Stomach (tissue), 4 donors: Measurements from ENCODE around the gene BANP.
"Not testable (repeated sequence)": the region's sequence is repeated elsewhere in the genome, so short reads cannot be mapped to it uniquely, and the experiment has no call there.

Experiments used
- POLR2AphosphoS5 ChIP-seq, 3 donors: sonication (generic); formaldehyde crosslinking; IDR thresholded peaks; one replicate each; pipeline ENCODE4 v1.6.1; 2016; ENCODE audit warnings: antibody characterized with exemption in 3 of 3
- TF ChIP-seq, protein P1 (sequence below), 7 experiments: fragments of 450-650 bp in 4 of 7; fragments of 200-600 bp in 3 of 7; sonication (generic) in 3 of 7; IDR thresholded peaks; one replicate each; pipeline ENCODE4 v1.5.1; 2016 to 2019; ENCODE audit warnings: antibody characterized with exemption in 7 of 7, control low read depth in 2 of 7, mild to moderate bottlenecking in 1 of 7

DNA sequence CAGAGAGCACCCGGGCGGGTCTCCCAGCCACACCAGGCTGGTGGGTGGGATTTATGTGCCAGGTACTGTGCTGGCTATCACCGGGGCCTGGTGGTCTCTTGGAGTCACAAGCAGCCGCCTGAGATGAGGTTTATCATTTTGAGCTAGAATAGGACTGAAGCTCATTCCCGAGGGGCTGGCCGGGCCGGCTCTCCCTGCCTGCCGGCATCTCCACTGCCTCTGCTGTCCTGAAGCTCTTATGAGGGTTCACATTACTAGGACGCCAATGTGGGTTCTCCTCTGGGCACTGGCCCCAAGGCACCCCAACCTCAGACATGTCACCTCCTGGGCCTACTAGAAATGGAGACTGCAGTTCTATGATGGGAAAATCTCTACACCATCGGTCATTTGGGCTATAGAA lies 137.4 kb downstream of the BANP start:
- TF ChIP-seq, protein P1, sequence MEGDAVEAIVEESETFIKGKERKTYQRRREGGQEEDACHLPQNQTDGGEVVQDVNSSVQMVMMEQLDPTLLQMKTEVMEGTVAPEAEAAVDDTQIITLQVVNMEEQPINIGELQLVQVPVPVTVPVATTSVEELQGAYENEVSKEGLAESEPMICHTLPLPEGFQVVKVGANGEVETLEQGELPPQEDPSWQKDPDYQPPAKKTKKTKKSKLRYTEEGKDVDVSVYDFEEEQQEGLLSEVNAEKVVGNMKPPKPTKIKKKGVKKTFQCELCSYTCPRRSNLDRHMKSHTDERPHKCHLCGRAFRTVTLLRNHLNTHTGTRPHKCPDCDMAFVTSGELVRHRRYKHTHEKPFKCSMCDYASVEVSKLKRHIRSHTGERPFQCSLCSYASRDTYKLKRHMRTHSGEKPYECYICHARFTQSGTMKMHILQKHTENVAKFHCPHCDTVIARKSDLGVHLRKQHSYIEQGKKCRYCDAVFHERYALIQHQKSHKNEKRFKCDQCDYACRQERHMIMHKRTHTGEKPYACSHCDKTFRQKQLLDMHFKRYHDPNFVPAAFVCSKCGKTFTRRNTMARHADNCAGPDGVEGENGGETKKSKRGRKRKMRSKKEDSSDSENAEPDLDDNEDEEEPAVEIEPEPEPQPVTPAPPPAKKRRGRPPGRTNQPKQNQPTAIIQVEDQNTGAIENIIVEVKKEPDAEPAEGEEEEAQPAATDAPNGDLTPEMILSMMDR (IDR thresholded peaks at IDR 0.05) = not testable (repeated sequence)
- TF ChIP-seq POLR2AphosphoS5 (IDR thresholded peaks at IDR 0.05) = not testable (repeated sequence)
